HEK293 (cell line): Measurements from ENCODE around the gene GNG4.

Experiments
- CTCF ChIA-PET: fragments of 350-600 bp; formaldehyde crosslinking; extraction: SDS; loops from one replicate; lab custom pipeline; 2021; ENCODE audit warnings: antibody characterized with exemption; lab: Yijun Ruan, JAX
- POLR2A ChIA-PET: fragments of 300-600 bp; formaldehyde crosslinking; extraction: SDS; loops from one replicate; lab custom pipeline; 2020; ENCODE audit warnings: antibody characterized with exemption, inconsistent platforms; lab: Yijun Ruan, JAX
- H3K27ac ChIP-seq: fragments of 200-500 bp; sonication (Bioruptor generic); 2 replicates; pipeline ENCODE4 v1.5.1; 2014; ENCODE audit warnings: low read depth, low read length, control low read depth, inconsistent platforms; ENCODE audit errors: extremely low read depth
- H3K36me3 ChIP-seq, 2 experiments: fragments of 200-500 bp in 1 of 2; sonication (Bioruptor generic) in 1 of 2; 1 replicate in 1 of 2; 2 replicates in 1 of 2; pipeline ENCODE4 v1.5.1; 2014 to 2017; ENCODE audit warnings: inconsistent platforms in 2 of 2, low read length in 2 of 2; ENCODE audit not compliant: control insufficient read depth in 2 of 2, insufficient read depth in 1 of 2
- H3K4me1 ChIP-seq: fragments of 200-500 bp; sonication (Bioruptor generic); 2 replicates; pipeline ENCODE4 v1.5.1; 2014; ENCODE audit warnings: mild to moderate bottlenecking, low read length, inconsistent platforms; ENCODE audit not compliant: control insufficient read depth, insufficient read depth
- H3K4me3 ChIP-seq: 2 replicates; pipeline ENCODE4 v1.5.1; 2011; ENCODE audit warnings: low read depth, mild to moderate bottlenecking, control low read depth, low read length, moderate library complexity
- H3K9me3 ChIP-seq: fragments of 200-500 bp; sonication (Bioruptor generic); 2 replicates; pipeline ENCODE4 v1.5.1; 2014; ENCODE audit warnings: low read depth, low read length, inconsistent platforms; ENCODE audit not compliant: control insufficient read depth, insufficient read depth
- GLI2 ChIP-seq: fragments of 450-650 bp; formaldehyde crosslinking; IDR thresholded peaks from 2 replicates; pipeline ENCODE4; 2017; ENCODE audit warnings: missing biosample characterization, missing genetic modification characterization, low read depth, borderline replicate concordance
- GLIS2 ChIP-seq: fragments of 450-650 bp; formaldehyde crosslinking; IDR thresholded peaks from 2 replicates; pipeline ENCODE4 v1.5.1; 2016; ENCODE audit warnings: missing biosample characterization, missing genetic modification characterization
- KLF17 ChIP-seq: fragments of 450-650 bp; formaldehyde crosslinking; IDR thresholded peaks from 2 replicates; pipeline ENCODE4 v1.5.1; 2016; ENCODE audit warnings: missing biosample characterization, missing genetic modification characterization
- MYNN ChIP-seq: fragments of 450-650 bp; formaldehyde crosslinking; IDR thresholded peaks from 2 replicates; pipeline ENCODE4 v1.5.1; 2016; ENCODE audit warnings: missing biosample characterization, missing genetic modification characterization, borderline replicate concordance
- SP7 ChIP-seq: fragments of 450-650 bp; formaldehyde crosslinking; IDR thresholded peaks from 2 replicates; pipeline ENCODE4 v1.5.1; 2016; ENCODE audit warnings: missing biosample characterization, missing genetic modification characterization
- ZBTB20 ChIP-seq: fragments of 450-650 bp; formaldehyde crosslinking; IDR thresholded peaks from 2 replicates; pipeline ENCODE4 v1.5.1; 2016; ENCODE audit warnings: missing biosample characterization, missing genetic modification characterization
- ZBTB21 ChIP-seq: fragments of 450-650 bp; formaldehyde crosslinking; IDR thresholded peaks from 2 replicates; pipeline ENCODE4 v1.5.1; 2017; ENCODE audit warnings: missing biosample characterization, missing genetic modification characterization
- ZEB2 ChIP-seq: fragments of 450-650 bp; formaldehyde crosslinking; IDR thresholded peaks from 2 replicates; pipeline ENCODE4 v1.5.1; 2016; ENCODE audit warnings: missing biosample characterization, missing genetic modification characterization
- ZNF112 ChIP-seq: fragments of 450-650 bp; formaldehyde crosslinking; IDR thresholded peaks from 2 replicates; pipeline ENCODE4 v1.5.0; 2017; ENCODE audit warnings: missing biosample characterization, missing genetic modification characterization
- ZNF133 ChIP-seq: fragments of 450-650 bp; formaldehyde crosslinking; IDR thresholded peaks from 2 replicates; pipeline ENCODE4 v1.5.1; 2016; ENCODE audit warnings: missing biosample characterization, missing genetic modification characterization
- ZNF214 ChIP-seq: fragments of 450-650 bp; formaldehyde crosslinking; IDR thresholded peaks from 2 replicates; pipeline ENCODE4 v1.5.1; 2017; ENCODE audit warnings: missing biosample characterization, mild to moderate bottlenecking, missing genetic modification characterization, borderline replicate concordance
- ZNF221 ChIP-seq: fragments of 450-650 bp; formaldehyde crosslinking; IDR thresholded peaks from 2 replicates; pipeline ENCODE4 v1.5.1; 2017; ENCODE audit warnings: missing biosample characterization, missing genetic modification characterization, borderline replicate concordance
- ZNF311 ChIP-seq: fragments of 450-650 bp; formaldehyde crosslinking; IDR thresholded peaks from 2 replicates; pipeline ENCODE4 v1.5.1; 2017; ENCODE audit warnings: missing biosample characterization, missing genetic modification characterization, borderline replicate concordance
- ZNF324 ChIP-seq: fragments of 450-650 bp; formaldehyde crosslinking; IDR thresholded peaks from 2 replicates; pipeline ENCODE4 v1.5.1; 2016; ENCODE audit warnings: missing biosample characterization, missing genetic modification characterization
- ZNF366 ChIP-seq: fragments of 450-650 bp; formaldehyde crosslinking; conservative IDR thresholded peaks from 2 replicates; pipeline ENCODE4 v1.5.1; 2016; ENCODE audit warnings: missing biosample characterization, missing genetic modification characterization
- ZNF391 ChIP-seq: fragments of 450-650 bp; formaldehyde crosslinking; IDR thresholded peaks from 2 replicates; pipeline ENCODE4 v1.5.1; 2016; ENCODE audit warnings: low read depth, missing biosample characterization, missing genetic modification characterization, borderline replicate concordance
- ZNF548 ChIP-seq: fragments of 450-650 bp; formaldehyde crosslinking; IDR thresholded peaks from 2 replicates; pipeline ENCODE4 v1.5.1; 2016; ENCODE audit warnings: missing biosample characterization, missing genetic modification characterization
- ZNF660 ChIP-seq: fragments of 450-650 bp; IDR thresholded peaks from 2 replicates; pipeline ENCODE4 v1.5.1; 2018; ENCODE audit warnings: missing biosample characterization, mild to moderate bottlenecking, missing genetic modification characterization
- ZNF670 ChIP-seq: fragments of 450-650 bp; formaldehyde crosslinking; IDR thresholded peaks from 2 replicates; pipeline ENCODE4 v1.5.1; 2016; ENCODE audit warnings: missing biosample characterization, missing genetic modification characterization, low read depth
- ZNF791 ChIP-seq: fragments of 450-650 bp; formaldehyde crosslinking; IDR thresholded peaks from 2 replicates; pipeline ENCODE4 v1.5.1; 2016; ENCODE audit warnings: missing biosample characterization, missing genetic modification characterization
- ZSCAN23 ChIP-seq: fragments of 450-650 bp; formaldehyde crosslinking; IDR thresholded peaks from 2 replicates; pipeline ENCODE4 v1.5.1; 2016; ENCODE audit warnings: missing biosample characterization, missing genetic modification characterization
- ZSCAN30 ChIP-seq: fragments of 450-650 bp; IDR thresholded peaks from 2 replicates; pipeline ENCODE4 v1.5.1; 2018; ENCODE audit warnings: missing biosample characterization, mild to moderate bottlenecking, missing genetic modification characterization, moderate library complexity
- TF ChIP-seq, protein P1 (sequence below): fragments of 450-650 bp; formaldehyde crosslinking; IDR thresholded peaks from 2 replicates; pipeline ENCODE4 v1.5.1; 2016; ENCODE audit warnings: missing biosample characterization, missing genetic modification characterization
- TF ChIP-seq, protein P2 (sequence below): fragments of 450-650 bp; formaldehyde crosslinking; optimal IDR thresholded peaks from 2 replicates; pipeline ENCODE3; 2016; ENCODE audit warnings: missing biosample characterization, mild to moderate bottlenecking, missing genetic modification characterization

Gene GNG4

GRCh38 chr1:235516862-235517446 is 132.6 kb downstream of the GNG4 start:
- TF ChIP-seq ZNF324 (no peak), ZSCAN23 (tag by site-specific recombination) (no peak), ZNF112 (tag by site-specific recombination) (no peak), ZBTB20 (peak; percentile 33; the same call in 1 of the 2 replicates)
- TF ChIP-seq, protein P1, sequence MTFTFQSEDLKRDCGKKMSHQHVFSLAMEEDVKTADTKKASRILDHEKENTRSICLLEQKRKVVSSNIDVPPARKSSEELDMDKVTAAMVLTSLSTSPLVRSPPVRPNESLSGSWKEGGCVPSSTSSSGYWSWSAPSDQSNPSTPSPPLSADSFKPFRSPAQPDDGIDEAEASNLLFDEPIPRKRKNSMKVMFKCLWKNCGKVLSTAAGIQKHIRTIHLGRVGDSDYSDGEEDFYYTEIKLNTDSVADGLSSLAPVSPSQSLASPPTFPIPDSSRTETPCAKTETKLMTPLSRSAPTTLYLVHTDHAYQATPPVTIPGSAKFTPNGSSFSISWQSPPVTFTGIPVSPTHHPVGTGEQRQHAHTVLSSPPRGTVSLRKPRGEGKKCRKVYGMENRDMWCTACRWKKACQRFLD (tag by site-specific recombination) = no peak
- Histone ChIP-seq H3K27ac (no peak overlapping the region), H3K4me3 (no peak overlapping the region), H3K9me3 (no peaks in the 10 kb centered on the region), H3K4me1 (no peaks in the 10 kb centered on the region), H3K36me3 (no peaks in the 10 kb centered on the region)
- POLR2A ChIA-PET = interaction anchor here (1.3 kb wide), 1 partner anchor 12 kb away, joined by 12 read pairs; the partner anchor contains the start of gene B3GALNT2
- CTCF ChIA-PET = interaction anchor here (0.6 to 5.6 kb wide), 8 partner anchors 10 to 455 kb away, joined by 3 to 47 read pairs (median 4); no protein-coding TSS in a partner anchor

DNA sequence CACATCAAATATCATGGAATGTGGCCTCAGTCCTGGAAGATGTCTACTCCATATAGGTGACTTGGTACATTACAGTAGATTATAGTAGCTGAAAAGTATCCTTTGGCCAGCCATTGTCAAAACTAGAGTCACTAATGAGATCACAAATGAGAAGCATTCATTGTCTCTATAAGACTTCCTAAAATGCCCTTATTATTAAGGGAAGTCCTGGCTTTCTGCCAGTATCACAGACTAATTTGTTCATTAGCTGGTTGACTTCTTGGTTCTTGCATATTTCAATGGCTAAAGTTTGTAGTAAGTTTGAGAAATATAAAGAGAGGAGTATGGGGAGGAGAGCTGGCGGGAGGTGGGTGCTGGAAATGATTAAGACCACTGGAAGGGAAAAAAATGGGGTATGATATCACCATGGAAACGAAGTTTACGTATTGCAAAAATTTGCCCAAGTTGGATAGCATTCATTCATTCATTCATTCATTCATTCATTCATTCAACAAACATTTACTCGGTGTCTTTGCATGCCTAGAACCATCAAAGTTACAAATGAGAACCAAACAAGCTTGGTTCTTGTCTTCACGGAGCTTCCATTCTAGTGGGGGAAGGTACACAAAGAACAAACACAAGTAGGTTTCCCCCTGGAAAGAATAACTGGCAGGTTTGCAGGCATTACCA is 133.6 kb downstream of the GNG4 start:
- CTCF ChIA-PET = interaction anchor here (0.5 to 5.6 kb wide), 12 partner anchors 11 to 1116 kb away, joined by 3 to 47 read pairs (median 4); no protein-coding TSS in a partner anchor
- TF ChIP-seq ZSCAN30 (tag by site-specific recombination) (no peak), GLI2 (tag by site-specific recombination) (no peak), MYNN (tag by site-specific recombination) (peak; percentile 55; the same call in 1 of the 2 replicates), ZNF791 (tag by site-specific recombination) (no peak)
- POLR2A ChIA-PET = interaction anchor here (1.3 kb wide), 1 partner anchor 11 kb away, joined by 12 read pairs; the partner anchor contains the start of gene B3GALNT2
- Histone ChIP-seq H3K4me3 (no peak overlapping the region), H3K27ac (no peak overlapping the region), H3K36me3 (no peaks in the 10 kb centered on the region), H3K4me1 (no peaks in the 10 kb centered on the region), H3K9me3 (no peaks in the 10 kb centered on the region)

GRCh38 chr1:235513495-235514366 is 135.9 kb downstream of the GNG4 start:
- Histone ChIP-seq H3K4me1 (no peaks in the 10 kb centered on the region), H3K27ac (no peak overlapping the region), H3K36me3 (no peaks in the 10 kb centered on the region), H3K4me3 (no peak overlapping the region), H3K9me3 (no peaks in the 10 kb centered on the region)
- POLR2A ChIA-PET = interaction anchor here (0.6 to 1.0 kb wide), 2 partner anchors 9 to 78 kb away, joined by 3 to 11 read pairs; partner anchors contain the start of gene B3GALNT2
- CTCF ChIA-PET = interaction anchor here (0.6 to 5.6 kb wide), 54 partner anchors 8 to 567 kb away, joined by 3 to 47 read pairs (median 4); partner anchors contain the start of gene B3GALNT2
- no peak for TF ChIP-seq ZNF221 (tag by site-specific recombination)
- TF ChIP-seq ZNF391 (tag by site-specific recombination) = no peak
- TF ChIP-seq ZEB2 = no peak
- TF ChIP-seq ZNF548 (tag by site-specific recombination) = no peak
- no peak for TF ChIP-seq ZNF366 (tag by site-specific recombination)
- peak; percentile 86; the same call in 1 of the 2 replicates for TF ChIP-seq ZNF660 (tag by site-specific recombination)
- TF ChIP-seq ZBTB21 (tag by site-specific recombination) = no peak
- no peak for TF ChIP-seq ZNF214 (tag by site-specific recombination)
- TF ChIP-seq ZNF324 = no peak
- TF ChIP-seq SP7 (tag by site-specific recombination) = peak; percentile 62
- TF ChIP-seq ZNF670 (tag by site-specific recombination) = no peak
- TF ChIP-seq ZNF311 = no peak
- TF ChIP-seq, protein P2, sequence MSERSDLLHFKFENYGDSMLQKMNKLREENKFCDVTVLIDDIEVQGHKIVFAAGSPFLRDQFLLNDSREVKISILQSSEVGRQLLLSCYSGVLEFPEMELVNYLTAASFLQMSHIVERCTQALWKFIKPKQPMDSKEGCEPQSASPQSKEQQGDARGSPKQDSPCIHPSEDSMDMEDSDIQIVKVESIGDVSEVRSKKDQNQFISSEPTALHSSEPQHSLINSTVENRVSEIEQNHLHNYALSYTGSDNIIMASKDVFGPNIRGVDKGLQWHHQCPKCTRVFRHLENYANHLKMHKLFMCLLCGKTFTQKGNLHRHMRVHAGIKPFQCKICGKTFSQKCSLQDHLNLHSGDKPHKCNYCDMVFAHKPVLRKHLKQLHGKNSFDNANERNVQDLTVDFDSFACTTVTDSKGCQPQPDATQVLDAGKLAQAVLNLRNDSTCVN (tag by site-specific recombination) = no peak
- TF ChIP-seq GLI2 (tag by site-specific recombination) = no peak
- no peak for TF ChIP-seq KLF17 (tag by site-specific recombination)
- no peak for TF ChIP-seq ZNF133 (tag by site-specific recombination)
- no peak for TF ChIP-seq GLIS2 (tag by site-specific recombination)
